Body of pancreas (tissue), 4 donors: ENCODE results near the gene FBXO10. TPM values are rescaled to one million over a fixed set of nuclear protein-coding genes. Genes with fewer than 3 reads are reported as not detected.
"Not testable (repeated sequence)": the region's sequence is repeated elsewhere in the genome, so short reads cannot be mapped to it uniquely, and the experiment has no call there.

Experiments used
- ATAC-seq: fragments of 150-250 bp; one replicate; pipeline ENCODE4 v1.9.1; 2016
- DNase-seq, 4 donors: peaks; one replicate each; pipeline ENCODE4 v3.0.0-alpha.2; 2019
- H3K27ac ChIP-seq, 4 donors: fragments of 200-600 bp; sonication (generic); 1 replicate in 3 of 4; 2 replicates in 1 of 4; pipeline versions ENCODE4 v1.5.1 to v1.6.1; 2016 to 2019; ENCODE audit warnings: mild to moderate bottlenecking in 1 of 4, mixed read lengths in 1 of 4, moderate library complexity in 1 of 4
- H3K27me3 ChIP-seq, 2 donors: fragments of 200-600 bp; sonication (generic); one replicate each; pipeline ENCODE4 v1.6.0; 2016; ENCODE audit warnings: mild to moderate bottlenecking in 1 of 2
- H3K36me3 ChIP-seq, 2 donors: fragments of 200-600 bp; sonication (generic); replicated peaks in 1 of 2; 2 replicates each; pipeline ENCODE4 v1.5.1; 2016; ENCODE audit warnings: low read depth in 2 of 2; ENCODE audit not compliant: insufficient read depth in 1 of 2
- H3K4me1 ChIP-seq: fragments of 200-600 bp; sonication (generic); one replicate; pipeline ENCODE4 v1.6.0; 2016
- H3K4me3 ChIP-seq, 2 donors: fragments of 200-600 bp; sonication (generic); 1 replicate in 1 of 2; 2 replicates in 1 of 2; pipeline ENCODE4 v1.5.1; 2016 to 2019
- H3K9me3 ChIP-seq, 3 donors: fragments of 200-600 bp; sonication (generic); 1 replicate in 2 of 3; 2 replicates in 1 of 3; pipeline ENCODE4 v1.5.1; 2016
- CTCF ChIP-seq, 7 experiments: fragments of 450-650 bp in 4 of 7; fragments of 200-600 bp in 3 of 7; sonication (generic) in 3 of 7; IDR thresholded peaks; one replicate each; pipeline ENCODE4 v1.5.1; 2016 to 2019; ENCODE audit warnings: antibody characterized with exemption in 7 of 7
- POLR2A ChIP-seq, 3 donors: fragments of 450-650 bp; IDR thresholded peaks; one replicate each; pipeline ENCODE4 v1.6.1; 2016; ENCODE audit warnings: antibody characterized with exemption in 3 of 3, mild to moderate bottlenecking in 2 of 3
- whole genome bisulfite sequencing, 2 donors: methylation state at CpG; one replicate each; pipeline ENCODE4 v1.1.5; 2017; 5-methylcytosine and 5-hydroxymethylcytosine counted together
- intact Hi-C: fragments of 100-400 bp; cut with DNase I; formaldehyde crosslinking; loops from one replicate; pipeline ENCODE4 v1.15.1; 2023
- total RNA-seq, 2 donors: library from RNA; depleted of rRNA; stranded (reverse); fragments of >200 nt; gene quantifications; one replicate each; pipeline ENCODE4 v1.1.0, GENCODE V29; 2016

The FBXO10 gene
- total RNA-seq, 2 donors from 2014 or later, result 13.2 to 15.3 TPM

DNA sequence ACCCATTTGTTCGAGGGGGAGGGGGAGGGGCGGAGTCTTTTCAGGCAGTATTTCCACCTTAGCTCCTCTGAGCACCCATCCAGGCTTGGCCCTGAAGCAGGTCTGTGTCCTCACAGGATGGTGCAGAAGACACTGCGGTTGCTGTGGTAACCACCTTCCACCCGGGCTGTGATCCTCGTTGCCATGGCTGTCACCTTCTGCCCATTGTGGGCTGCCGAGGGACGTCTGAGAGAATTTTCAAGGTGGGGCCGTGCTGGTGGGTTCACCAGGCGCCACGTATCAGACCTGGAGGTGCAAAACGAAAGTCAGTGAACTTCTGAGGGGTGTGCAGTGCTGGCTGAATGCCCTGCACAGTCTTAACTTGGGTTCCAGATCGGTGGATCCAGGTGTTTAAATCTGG, 63.7 kb downstream of the FBXO10 start:
- Histone ChIP-seq H3K27ac (no peak overlapping the region), H3K9me3 (no peaks in the 10 kb centered on the region), H3K4me1 (no peaks in the 10 kb centered on the region), H3K27me3 (no peaks in the 10 kb centered on the region), H3K36me3 (no peaks in the 10 kb centered on the region), H3K4me3 (no peak overlapping the region)
- TF ChIP-seq POLR2A (IDR thresholded peaks at IDR 0.05) (no peak), CTCF (IDR thresholded peaks at IDR 0.05) (no peak)
- ATAC-seq (no peak), DNase-seq (no peak)
- 67 to 83% methylated on average over 9 to 10 of the region's 12 CpGs for WGBS, 2 donors
- intact Hi-C loops, result no loop called here

DNA sequence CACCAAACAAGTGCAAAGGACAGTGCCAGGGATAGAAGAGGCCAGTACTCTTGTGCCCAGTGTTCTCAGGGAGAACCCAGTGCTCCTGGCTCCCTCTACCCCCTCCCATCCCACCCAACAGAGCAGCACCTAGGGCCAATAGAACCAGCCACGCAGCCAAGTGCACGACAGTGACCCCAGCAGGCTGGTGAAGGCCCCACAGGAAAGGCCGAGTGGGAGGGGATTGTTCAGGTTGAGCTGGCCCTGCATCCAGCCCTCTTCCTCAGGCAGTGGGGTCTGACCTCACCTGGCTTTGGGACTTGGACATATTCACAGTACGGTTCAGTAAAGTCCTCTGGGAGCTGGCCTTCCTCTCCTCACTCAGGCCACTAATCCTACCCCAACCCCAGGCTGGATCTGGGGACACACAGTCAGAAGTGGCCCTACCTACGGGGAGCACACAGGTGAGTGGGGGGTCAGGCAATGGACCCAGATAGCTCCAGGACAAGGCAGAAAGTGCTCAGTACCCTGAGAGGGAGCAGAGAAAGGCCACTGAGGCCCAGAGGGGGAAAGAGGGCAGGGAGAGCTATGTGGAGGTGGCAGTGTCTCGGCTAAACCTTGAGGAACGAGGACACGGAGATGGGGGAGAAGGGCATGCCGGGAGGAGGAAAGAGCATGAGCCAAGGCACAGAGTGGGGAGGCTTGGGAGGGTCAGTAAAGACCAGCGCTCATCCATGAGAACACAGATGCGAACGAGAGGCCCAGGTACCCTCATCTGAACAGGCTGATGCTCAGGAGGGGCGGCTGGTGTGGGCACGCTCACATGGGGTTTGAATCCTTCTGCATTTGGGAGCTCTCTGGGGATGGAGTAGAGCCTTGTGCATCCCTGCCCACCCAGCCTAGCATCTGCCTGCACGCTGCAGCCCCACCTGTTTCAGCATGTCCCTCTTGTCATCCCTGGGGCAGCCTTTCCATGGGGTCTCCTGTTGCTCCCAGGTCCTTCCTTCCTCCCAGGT, 64.9 kb downstream of the FBXO10 start:
- Histone ChIP-seq H3K27ac (no peak overlapping the region), H3K4me1 (no peaks in the 10 kb centered on the region), H3K9me3 (no peaks in the 10 kb centered on the region), H3K27me3 (no peaks in the 10 kb centered on the region), H3K36me3 (no peaks in the 10 kb centered on the region), H3K4me3 (no peak overlapping the region)
- DNase-seq, result no peak
- WGBS, 2 donors, result 82 to 91% methylated on average over 9 to 15 of the region's 15 CpGs
- intact Hi-C loops, result no loop called here
- TF ChIP-seq POLR2A (IDR thresholded peaks at IDR 0.05) (no peak), CTCF (IDR thresholded peaks at IDR 0.05) (no peak)
- ATAC-seq, result no peak

GRCh38 chr9:37510053-37510452, 66.1 kb downstream of the FBXO10 start:
- intact Hi-C loops, H3K36me3 ChIP-seq, H3K27me3 ChIP-seq, H3K4me1 ChIP-seq, ATAC-seq, H3K27ac ChIP-seq, H3K4me3 ChIP-seq, DNase-seq, H3K9me3 ChIP-seq: not testable (repeated sequence)
- 77% methylated on average over 5 of the region's 5 CpGs for WGBS, 2 donors

- no peaks in the 10 kb centered on the region for H3K4me1 ChIP-seq
- no peak overlapping the region for H3K27ac ChIP-seq
- H3K27me3 ChIP-seq, result no peaks in the 10 kb centered on the region
- no peak for DNase-seq
- no peak overlapping the region for H3K4me3 ChIP-seq
- intact Hi-C loops, result no loop called here
- 87 to 96% methylated on average over 7 of the region's 7 CpGs for WGBS, 2 donors
- ATAC-seq, result no peak
- TF ChIP-seq CTCF (IDR thresholded peaks at IDR 0.05) (no peak), POLR2A (IDR thresholded peaks at IDR 0.05) (no peak)
- no peaks in the 10 kb centered on the region for H3K9me3 ChIP-seq
- no peaks in the 10 kb centered on the region for H3K36me3 ChIP-seq
These were observed 66.6 kb downstream of the FBXO10 start for GRCh38 chr9:37509536-37509935.

DNA sequence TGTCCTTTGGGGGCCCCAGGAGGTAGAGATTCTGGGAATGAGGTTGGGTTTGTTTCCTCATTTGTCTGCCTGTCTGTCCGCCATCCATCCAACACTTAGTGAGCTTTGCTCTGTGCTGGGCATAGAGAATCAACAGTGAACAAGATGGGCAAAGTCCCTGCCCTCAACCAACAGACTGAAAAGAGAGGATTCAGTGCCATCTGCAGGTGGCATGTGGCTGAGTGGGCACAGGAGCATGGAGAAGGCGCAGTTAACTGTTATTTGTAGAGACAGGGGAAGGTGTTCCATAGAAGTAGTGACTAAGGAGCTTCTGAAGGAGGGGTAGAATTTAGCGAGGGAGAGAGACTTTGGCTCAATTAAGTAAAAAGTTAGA, 67.4 kb downstream of the FBXO10 start:
- no peak for TF ChIP-seq POLR2A (IDR thresholded peaks at IDR 0.05)
- TF ChIP-seq CTCF (IDR thresholded peaks at IDR 0.05), result peak in 1 of 7 experiments; percentile 16
- Histone ChIP-seq H3K36me3 (no peaks in the 10 kb centered on the region), H3K4me1 (no peaks in the 10 kb centered on the region), H3K27ac (no peak overlapping the region), H3K9me3 (no peaks in the 10 kb centered on the region), H3K4me3 (no peak overlapping the region), H3K27me3 (no peaks in the 10 kb centered on the region)
- 90 to 93% methylated on average over 3 of the region's 3 CpGs for WGBS, 2 donors
- DNase-seq, result no peak
- no peak for ATAC-seq
- intact Hi-C loops, result no loop called here
